ENCODE data around the gene ADCK2. TPM values are rescaled to one million over a fixed set of nuclear protein-coding genes. Genes with fewer than 3 reads are reported as not detected.

ADCK2 gene
- total and polyA plus RNA-seq, 4 donors = 10.4 to 27.0 (median 13.7) TPM

DNA sequence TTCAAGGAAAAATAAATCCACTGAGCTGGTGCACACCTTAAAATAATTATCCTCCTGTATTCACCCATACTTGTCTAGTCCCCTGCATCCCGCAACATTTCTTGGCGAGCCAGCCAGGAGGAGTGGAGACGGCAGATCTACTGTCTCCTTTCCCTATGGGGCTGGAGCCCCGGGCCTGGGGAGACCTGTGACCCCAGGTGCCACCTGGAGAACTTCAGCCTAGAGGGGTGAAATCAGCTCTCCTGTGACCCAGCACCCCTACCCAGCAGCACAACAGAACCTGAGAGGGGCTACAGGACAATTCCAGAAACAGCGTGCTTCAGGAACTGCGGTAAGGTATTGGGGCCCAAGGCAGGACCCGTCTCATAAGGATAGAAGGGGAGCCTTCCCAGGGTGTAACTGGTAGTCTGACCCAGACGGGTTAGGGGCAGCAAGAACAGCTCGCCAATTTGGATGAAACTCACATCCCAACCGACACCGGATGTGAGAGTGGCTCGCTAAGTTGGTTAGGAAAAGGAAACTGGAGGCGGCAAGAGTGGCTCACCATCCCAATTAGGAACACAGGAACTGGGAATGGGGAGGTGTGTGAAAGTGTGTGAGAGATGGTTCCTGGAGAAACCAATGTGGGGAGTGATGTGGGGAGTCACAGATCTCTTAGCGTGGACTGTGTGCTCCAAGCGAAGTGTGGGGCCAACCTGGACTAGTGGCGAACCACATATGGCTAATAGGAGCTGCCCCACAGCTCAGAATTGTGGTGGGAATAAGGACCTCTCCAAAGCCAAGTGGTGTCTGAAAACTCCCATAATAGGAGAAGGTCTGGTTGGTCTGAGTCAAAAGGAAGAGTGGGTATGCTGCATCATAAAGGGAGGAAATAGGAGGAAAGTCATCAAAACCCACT lies 17.0 kb upstream of the ADCK2 start:
- Histone ChIP-seq H3K36me3 (ENCODE audit: control insufficient read depth in 4 of 4, insufficient read depth in 4 of 4, low read length in 4 of 4) (no peaks in the 10 kb centered on the region), H3K9ac (ENCODE audit: insufficient read depth in 1 of 2, low read length in 2 of 2) (no peak overlapping the region), H3K27me3 (ENCODE audit: control insufficient read depth in 3 of 3, insufficient read depth in 3 of 3, low read length in 2 of 3) (no peaks in the 10 kb centered on the region), H3K9me3 (ENCODE audit: control insufficient read depth in 4 of 4, insufficient read depth in 3 of 4, low read length in 3 of 4) (no peaks in the 10 kb centered on the region), H3K4me3 (no peak overlapping the region), H3K4me1 (ENCODE audit: control insufficient read depth in 5 of 5, insufficient read depth in 5 of 5, low read length in 5 of 5) (peaks cover 3 to 13% (median 8%) of the 10 kb centered on the region in 5 donors), H3K27ac (ENCODE audit: low read depth in 1 of 2, low read length in 1 of 2) (no peak overlapping the region)
- DNase-seq (no peak), ATAC-seq (ENCODE audit: insufficient read depth, low FRiP score) (no peak)
- WGBS, 2 donors = 90 to 96% methylated on average over 16 of the region's 16 CpGs
- no peak for TF ChIP-seq CTCF (IDR thresholded peaks at IDR 0.05; ENCODE audit: control extremely low read depth, extremely low read depth)

GRCh38 chr7:140656548-140657515 lies 15.9 kb upstream of the ADCK2 start:
- Histone ChIP-seq H3K36me3 (ENCODE audit: control insufficient read depth in 4 of 4, insufficient read depth in 4 of 4, low read length in 4 of 4) (no peaks in the 10 kb centered on the region), H3K9me3 (ENCODE audit: control insufficient read depth in 4 of 4, insufficient read depth in 3 of 4, low read length in 3 of 4) (no peaks in the 10 kb centered on the region), H3K27me3 (ENCODE audit: control insufficient read depth in 3 of 3, insufficient read depth in 3 of 3, low read length in 2 of 3) (no peaks in the 10 kb centered on the region), H3K9ac (ENCODE audit: insufficient read depth in 1 of 2, low read length in 2 of 2) (peak overlapping the region in 1 of 2 donors; percentile 33), H3K27ac (ENCODE audit: low read depth in 1 of 2, low read length in 1 of 2) (peak overlapping the region in 1 of 2 donors; percentile 76), H3K4me3 (no peak overlapping the region), H3K4me1 (ENCODE audit: control insufficient read depth in 5 of 5, insufficient read depth in 5 of 5, low read length in 5 of 5) (peaks cover 3 to 13% (median 8%) of the 10 kb centered on the region in 5 donors)
- ATAC-seq (ENCODE audit: insufficient read depth, low FRiP score) = peak; percentile 87
- no peak for TF ChIP-seq CTCF (IDR thresholded peaks at IDR 0.05; ENCODE audit: control extremely low read depth, extremely low read depth)
- WGBS, 2 donors = 46 to 50% methylated on average over 11 of the region's 11 CpGs
- peak; percentile 65 to 86 (median 72) for DNase-seq

DNA sequence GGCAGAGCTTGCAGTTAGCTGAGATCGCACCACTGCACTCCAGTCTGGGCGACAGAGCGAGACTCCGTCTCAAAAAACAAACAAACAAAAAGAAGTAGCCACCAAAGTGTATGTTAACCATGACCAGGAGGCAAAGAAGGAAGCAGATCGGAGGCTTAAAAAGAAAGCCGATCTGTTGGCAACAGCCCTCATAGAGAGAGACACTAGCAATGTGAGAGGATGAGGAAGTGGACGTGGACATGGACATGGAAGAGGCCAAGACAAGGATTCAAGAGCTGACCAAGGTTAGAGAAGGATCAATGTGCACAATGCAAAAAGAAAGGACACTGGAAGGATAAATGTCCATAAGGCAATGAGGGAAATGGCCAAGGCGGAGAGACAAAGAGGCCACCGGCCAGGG lies 14.9 kb upstream of the ADCK2 start:
- no peak overlapping the region for H3K9ac ChIP-seq (ENCODE audit: insufficient read depth in 1 of 2, low read length in 2 of 2)
- H3K27me3 ChIP-seq (ENCODE audit: control insufficient read depth in 3 of 3, insufficient read depth in 3 of 3, low read length in 2 of 3) = no peaks in the 10 kb centered on the region
- TF ChIP-seq CTCF (IDR thresholded peaks at IDR 0.05; ENCODE audit: control extremely low read depth, extremely low read depth) = no peak
- ATAC-seq (ENCODE audit: insufficient read depth, low FRiP score) (no peak), DNase-seq (no peak)
- H3K4me1 ChIP-seq (ENCODE audit: control insufficient read depth in 5 of 5, insufficient read depth in 5 of 5, low read length in 5 of 5) = peaks cover 3 to 13% (median 8%) of the 10 kb centered on the region in 5 donors
- H3K36me3 ChIP-seq (ENCODE audit: control insufficient read depth in 4 of 4, insufficient read depth in 4 of 4, low read length in 4 of 4) = no peaks in the 10 kb centered on the region
- no peak overlapping the region for H3K27ac ChIP-seq (ENCODE audit: low read depth in 1 of 2, low read length in 1 of 2)
- H3K4me3 ChIP-seq = no peak overlapping the region
- WGBS, 2 donors = 85 to 88% methylated on average over 9 of the region's 9 CpGs
- H3K9me3 ChIP-seq (ENCODE audit: control insufficient read depth in 4 of 4, insufficient read depth in 3 of 4, low read length in 3 of 4) = no peaks in the 10 kb centered on the region

Data from lung (tissue), 12 donors.